ENCODE measurements around the gene ZBBX.

DNA sequence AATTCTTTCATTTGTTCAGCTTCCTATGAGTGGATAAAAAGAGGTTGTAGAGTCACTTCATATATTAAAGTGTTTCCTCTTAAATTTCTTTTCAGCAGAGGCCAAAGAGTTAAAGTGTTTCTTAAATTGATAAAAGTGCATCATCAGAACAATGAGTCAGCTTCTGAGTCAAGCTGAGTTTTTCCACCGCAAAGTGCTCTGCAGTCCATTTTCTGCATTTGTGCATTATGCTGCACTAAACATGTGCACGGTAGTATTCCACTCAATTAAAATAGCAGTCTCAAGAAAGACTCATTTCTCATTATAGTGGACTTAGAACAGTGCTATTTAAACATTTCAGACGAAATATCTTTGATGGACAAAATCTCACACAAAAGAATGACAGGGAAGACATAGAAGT lies 152.0 kb downstream of the ZBBX start:
- TF ChIP-seq, protein P1, sequence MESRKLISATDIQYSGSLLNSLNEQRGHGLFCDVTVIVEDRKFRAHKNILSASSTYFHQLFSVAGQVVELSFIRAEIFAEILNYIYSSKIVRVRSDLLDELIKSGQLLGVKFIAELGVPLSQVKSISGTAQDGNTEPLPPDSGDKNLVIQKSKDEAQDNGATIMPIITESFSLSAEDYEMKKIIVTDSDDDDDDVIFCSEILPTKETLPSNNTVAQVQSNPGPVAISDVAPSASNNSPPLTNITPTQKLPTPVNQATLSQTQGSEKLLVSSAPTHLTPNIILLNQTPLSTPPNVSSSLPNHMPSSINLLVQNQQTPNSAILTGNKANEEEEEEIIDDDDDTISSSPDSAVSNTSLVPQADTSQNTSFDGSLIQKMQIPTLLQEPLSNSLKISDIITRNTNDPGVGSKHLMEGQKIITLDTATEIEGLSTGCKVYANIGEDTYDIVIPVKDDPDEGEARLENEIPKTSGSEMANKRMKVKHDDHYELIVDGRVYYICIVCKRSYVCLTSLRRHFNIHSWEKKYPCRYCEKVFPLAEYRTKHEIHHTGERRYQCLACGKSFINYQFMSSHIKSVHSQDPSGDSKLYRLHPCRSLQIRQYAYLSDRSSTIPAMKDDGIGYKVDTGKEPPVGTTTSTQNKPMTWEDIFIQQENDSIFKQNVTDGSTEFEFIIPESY (IDR thresholded peaks at IDR 0.05) = no peak
- TF ChIP-seq, protein P2, sequence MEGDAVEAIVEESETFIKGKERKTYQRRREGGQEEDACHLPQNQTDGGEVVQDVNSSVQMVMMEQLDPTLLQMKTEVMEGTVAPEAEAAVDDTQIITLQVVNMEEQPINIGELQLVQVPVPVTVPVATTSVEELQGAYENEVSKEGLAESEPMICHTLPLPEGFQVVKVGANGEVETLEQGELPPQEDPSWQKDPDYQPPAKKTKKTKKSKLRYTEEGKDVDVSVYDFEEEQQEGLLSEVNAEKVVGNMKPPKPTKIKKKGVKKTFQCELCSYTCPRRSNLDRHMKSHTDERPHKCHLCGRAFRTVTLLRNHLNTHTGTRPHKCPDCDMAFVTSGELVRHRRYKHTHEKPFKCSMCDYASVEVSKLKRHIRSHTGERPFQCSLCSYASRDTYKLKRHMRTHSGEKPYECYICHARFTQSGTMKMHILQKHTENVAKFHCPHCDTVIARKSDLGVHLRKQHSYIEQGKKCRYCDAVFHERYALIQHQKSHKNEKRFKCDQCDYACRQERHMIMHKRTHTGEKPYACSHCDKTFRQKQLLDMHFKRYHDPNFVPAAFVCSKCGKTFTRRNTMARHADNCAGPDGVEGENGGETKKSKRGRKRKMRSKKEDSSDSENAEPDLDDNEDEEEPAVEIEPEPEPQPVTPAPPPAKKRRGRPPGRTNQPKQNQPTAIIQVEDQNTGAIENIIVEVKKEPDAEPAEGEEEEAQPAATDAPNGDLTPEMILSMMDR (IDR thresholded peaks at IDR 0.05; ENCODE audit: low read depth, low read length, missing input control) = no peak
- TF ChIP-seq, protein P3, sequence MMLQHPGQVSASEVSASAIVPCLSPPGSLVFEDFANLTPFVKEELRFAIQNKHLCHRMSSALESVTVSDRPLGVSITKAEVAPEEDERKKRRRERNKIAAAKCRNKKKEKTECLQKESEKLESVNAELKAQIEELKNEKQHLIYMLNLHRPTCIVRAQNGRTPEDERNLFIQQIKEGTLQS (IDR thresholded peaks at IDR 0.05) = no peak
- TF ChIP-seq, protein P4, sequence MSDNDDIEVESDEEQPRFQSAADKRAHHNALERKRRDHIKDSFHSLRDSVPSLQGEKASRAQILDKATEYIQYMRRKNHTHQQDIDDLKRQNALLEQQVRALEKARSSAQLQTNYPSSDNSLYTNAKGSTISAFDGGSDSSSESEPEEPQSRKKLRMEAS (IDR thresholded peaks at IDR 0.05) = no peak
- TF ChIP-seq FOXA1 (IDR thresholded peaks at IDR 0.05) (no peak), GABPA (IDR thresholded peaks at IDR 0.05 in 1 of 2, conservative IDR thresholded peaks at IDR 0.05 in 1 of 2) (no peak), YY1 (IDR thresholded peaks at IDR 0.05) (no peak), JUND (IDR thresholded peaks at IDR 0.05) (no peak), TAF1 (conservative IDR thresholded peaks at IDR 0.05) (no peak), RAD21 (IDR thresholded peaks at IDR 0.05) (no peak), RXRA (IDR thresholded peaks at IDR 0.05) (no peak), HNF4A (conservative IDR thresholded peaks at IDR 0.05) (no peak)
- TF ChIP-seq, protein P5, sequence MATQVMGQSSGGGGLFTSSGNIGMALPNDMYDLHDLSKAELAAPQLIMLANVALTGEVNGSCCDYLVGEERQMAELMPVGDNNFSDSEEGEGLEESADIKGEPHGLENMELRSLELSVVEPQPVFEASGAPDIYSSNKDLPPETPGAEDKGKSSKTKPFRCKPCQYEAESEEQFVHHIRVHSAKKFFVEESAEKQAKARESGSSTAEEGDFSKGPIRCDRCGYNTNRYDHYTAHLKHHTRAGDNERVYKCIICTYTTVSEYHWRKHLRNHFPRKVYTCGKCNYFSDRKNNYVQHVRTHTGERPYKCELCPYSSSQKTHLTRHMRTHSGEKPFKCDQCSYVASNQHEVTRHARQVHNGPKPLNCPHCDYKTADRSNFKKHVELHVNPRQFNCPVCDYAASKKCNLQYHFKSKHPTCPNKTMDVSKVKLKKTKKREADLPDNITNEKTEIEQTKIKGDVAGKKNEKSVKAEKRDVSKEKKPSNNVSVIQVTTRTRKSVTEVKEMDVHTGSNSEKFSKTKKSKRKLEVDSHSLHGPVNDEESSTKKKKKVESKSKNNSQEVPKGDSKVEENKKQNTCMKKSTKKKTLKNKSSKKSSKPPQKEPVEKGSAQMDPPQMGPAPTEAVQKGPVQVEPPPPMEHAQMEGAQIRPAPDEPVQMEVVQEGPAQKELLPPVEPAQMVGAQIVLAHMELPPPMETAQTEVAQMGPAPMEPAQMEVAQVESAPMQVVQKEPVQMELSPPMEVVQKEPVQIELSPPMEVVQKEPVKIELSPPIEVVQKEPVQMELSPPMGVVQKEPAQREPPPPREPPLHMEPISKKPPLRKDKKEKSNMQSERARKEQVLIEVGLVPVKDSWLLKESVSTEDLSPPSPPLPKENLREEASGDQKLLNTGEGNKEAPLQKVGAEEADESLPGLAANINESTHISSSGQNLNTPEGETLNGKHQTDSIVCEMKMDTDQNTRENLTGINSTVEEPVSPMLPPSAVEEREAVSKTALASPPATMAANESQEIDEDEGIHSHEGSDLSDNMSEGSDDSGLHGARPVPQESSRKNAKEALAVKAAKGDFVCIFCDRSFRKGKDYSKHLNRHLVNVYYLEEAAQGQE (IDR thresholded peaks at IDR 0.05) = no peak
